Posterior vena cava (tissue), 2 donors: ENCODE data around the gene RAB12. TPM values are rescaled to one million over a fixed set of nuclear protein-coding genes. Genes with fewer than 3 reads are reported as not detected.
"Not testable (repeated sequence)": the region's sequence is repeated elsewhere in the genome, so short reads cannot be mapped to it uniquely, and the experiment has no call there.

Source experiments
- DNase-seq: peaks from one replicate; pipeline ENCODE4 v3.0.0-alpha.2; 2020; ENCODE audit warnings: low spot score
- intact Hi-C, 2 donors: fragments of 100-400 bp; cut with DNase I; formaldehyde crosslinking; loops; one replicate each; pipeline versions ENCODE4 v1.14.1 to v1.14.2; 2022 to 2023
- long read RNA-seq, 2 donors: library from polyadenylated mRNA; unstranded; transcript quantifications; one replicate each; pipeline ENCODE4 v2.0.0, GENCODE V29; 2020 to 2021
- total RNA-seq, 2 donors: library from RNA; stranded (reverse); fragmentation: NEBNext Ultra II Directional; extraction: Animal tissue kit (Norgen Biotek cat#: 25700); gene quantifications; one replicate each; pipeline ENCODE4 v1.2.1, GENCODE V29; 2021
- donor health status: DM: yes; HTN: yes; CAD: no.
- donor health status: DM: yes; HTN: yes; CAD: no.

The RAB12 gene, protein sequence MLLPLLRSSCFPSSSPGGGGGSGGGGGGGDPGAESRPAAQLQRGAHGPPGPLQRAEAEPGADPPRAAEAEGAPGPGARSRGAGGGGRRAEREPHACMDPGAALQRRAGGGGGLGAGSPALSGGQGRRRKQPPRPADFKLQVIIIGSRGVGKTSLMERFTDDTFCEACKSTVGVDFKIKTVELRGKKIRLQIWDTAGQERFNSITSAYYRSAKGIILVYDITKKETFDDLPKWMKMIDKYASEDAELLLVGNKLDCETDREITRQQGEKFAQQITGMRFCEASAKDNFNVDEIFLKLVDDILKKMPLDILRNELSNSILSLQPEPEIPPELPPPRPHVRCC
- 10 to 100 TPM; 44.1 to 45.0 TPM for total RNA-seq
- long read RNA-seq, donor 1, transcript RAB12-203 (6 exons, 2,145 nt): major isoform, 8 of 10 reads
- long read RNA-seq, donor 1, partial matches to known transcripts: 2 of 10 reads
- long read RNA-seq, donor 1, other reads (novel, unspliced or antisense): 0 of 10 reads
- long read RNA-seq, donor 2: 0 reads

DNA sequence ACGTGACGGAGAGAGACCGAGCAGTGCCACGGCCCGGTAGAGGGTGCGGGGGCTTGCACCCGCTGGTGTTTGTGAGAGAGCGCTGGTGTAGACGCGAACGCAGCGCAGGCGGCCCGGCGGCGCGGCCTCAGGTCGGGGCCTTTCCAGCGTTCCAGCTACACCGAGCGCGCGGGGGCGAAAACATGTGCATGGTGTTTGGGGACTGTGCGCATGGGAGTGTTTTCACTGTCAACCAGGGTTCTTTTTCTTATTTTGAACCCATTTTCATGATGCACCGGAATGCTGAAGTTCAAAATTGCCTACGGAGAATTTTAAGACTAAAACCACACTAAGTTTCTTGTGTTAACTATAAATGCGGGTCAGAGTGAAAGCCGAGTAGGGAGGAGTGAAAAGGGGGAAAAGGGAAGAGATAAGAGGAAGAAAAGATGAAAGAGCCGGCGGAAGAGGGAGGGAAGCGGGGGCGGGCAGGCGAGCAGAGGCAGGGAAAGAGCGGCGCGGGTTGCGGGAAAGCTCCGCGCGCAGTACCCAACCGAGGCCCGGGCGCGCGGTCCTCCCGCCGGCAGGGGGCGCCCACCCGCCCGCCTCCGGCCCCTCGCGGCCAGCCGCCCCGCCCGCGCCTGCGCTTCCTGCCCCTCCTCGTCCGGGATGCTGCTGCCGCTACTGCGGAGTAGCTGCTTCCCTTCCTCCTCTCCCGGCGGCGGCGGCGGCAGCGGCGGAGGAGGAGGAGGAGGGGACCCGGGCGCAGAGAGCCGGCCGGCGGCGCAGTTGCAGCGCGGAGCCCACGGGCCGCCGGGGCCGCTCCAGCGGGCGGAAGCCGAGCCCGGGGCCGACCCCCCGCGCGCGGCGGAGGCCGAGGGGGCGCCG lies at the start of gene RAB12:
TSS of gene RAB12 (plus strand) at position 643 of the 864 bp plus-strand sequence. CDS start at position 646, 3 bp downstream.
- DNase-seq: peak; percentile 96
- intact Hi-C loops: no loop called here

DNA sequence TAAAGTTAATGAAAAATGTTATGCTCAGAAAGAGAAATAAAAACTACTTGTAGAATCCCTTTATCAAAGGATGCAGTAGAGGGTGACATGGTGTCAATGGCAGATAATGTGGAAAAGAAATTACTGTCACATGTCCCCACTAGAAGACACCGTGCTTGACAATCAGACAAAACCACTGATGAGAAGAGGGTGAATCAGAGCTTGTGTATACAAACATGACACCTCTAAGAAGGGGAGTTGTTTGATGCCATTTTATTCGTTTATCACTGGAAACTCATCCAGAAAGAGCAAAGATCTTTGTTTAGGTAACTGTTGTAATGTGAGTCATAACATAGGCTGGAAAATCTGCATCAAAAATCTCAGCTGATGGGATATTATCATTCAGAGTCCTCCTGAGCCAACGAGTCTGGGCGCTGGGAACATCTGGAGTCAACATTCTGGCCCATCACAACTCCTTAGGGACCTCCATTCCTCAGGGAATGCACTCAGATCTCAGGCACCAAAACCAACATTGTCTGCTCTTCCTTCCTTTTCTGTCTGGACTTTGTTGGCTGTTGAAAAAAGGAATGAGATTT lies 49.5 kb upstream of the RAB12 start:
- intact Hi-C loops: loop anchor here in 1 of 2 donors (5.0 kb wide), 1 partner anchor 677 kb away; no protein-coding TSS in a partner anchor
- no peak for DNase-seq

DNA sequence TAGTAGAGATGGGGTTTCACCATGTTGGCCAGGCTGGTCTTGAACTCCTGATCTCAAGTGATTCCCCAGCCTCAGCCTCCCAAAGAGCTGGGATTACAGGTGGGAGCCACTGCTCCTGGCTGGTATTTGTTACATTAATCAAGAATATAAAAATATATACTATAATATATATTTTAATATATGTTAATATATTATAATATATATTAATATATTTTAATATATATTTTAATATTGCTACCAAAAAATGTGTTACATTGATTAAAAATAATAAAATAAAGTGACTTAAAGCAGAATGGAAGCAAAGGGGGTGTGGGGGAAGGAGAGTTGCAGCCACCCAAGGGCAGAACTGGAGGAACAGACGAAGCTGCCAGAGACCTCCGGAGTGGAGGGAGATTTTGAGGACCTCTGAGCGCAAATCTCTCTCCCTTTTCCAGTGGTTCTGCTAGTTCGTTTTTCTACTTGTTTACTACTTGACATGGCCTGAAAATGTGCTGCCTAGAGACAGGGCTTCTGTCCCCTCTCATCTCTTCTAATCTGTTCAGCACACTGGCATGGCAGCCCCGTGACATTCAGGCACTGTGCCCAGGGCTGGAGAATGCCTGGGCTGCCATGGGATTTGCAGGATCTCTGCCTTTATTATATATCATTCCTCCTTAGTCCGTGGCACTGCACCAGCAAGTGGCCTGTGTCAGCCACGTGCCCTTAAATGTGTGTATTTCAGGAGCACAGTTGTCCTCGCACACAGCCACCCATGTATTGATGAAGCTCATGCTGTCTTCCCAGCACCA lies 47.9 kb upstream of the RAB12 start:
- DNase-seq: no peak
- intact Hi-C loops: no loop called here

DNA sequence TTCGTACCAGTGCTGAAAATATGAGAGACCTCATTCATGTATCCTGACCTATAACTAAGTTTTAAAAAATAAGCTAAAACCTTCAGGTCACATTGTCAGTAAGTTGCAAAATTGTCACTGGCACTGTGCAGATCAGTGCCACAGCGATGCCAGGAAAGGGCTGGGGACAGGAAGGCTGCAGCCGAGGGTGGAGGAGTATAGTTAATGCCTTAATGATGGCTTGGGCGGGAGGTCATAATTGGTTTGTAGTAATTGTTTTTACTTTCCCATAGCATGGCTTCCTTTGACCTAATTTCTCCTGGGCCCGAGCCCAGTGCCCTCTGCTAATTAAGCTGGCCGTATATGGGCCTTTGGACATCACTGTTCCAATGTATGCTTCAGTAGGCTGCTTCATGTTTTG lies 47.2 kb upstream of the RAB12 start:
- intact Hi-C loops: no loop called here
- no peak for DNase-seq

DNA sequence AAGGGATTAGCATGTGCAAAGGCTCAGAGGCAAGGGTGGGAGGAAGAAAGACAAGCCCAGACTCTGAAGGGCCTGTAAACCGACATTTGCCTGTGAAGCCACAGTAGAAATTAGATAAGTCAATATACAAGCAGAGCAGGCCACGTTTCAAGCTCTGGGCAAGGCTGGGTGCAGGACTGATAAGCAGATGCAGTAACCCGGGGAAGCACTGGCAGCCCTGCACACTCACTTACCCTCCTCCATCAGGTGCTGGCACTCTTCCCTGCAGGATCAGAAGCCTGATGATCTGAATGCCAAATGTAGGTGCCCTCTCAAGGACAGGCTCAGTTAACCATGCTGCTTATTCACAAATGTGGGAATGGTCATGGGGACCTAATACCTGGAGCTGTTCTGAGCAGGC lies 46.3 kb upstream of the RAB12 start:
- DNase-seq: no peak
- intact Hi-C loops: no loop called here

DNA sequence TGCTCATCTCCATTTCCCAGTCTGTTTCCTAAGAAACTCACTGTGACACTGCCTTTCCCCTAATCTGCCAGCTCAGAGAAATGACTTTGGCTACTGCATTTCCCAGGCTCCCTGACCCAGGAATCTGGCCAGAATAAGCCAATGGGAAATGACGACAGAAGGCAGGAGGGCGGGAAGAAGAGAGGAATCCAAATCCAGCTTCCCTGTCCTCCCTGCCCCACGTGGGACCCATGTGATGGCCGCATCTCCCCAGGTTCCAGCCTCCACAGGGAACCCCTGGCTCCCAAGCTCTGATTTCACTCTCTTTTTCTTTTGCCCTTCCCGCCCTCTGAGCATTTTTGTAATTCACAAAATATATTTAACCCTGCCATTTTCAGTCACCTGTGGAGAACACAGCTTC lies 37.8 kb upstream of the RAB12 start:
- intact Hi-C loops: no loop called here
- no peak for DNase-seq

GRCh38 chr18:8573766-8574165 lies 35.5 kb upstream of the RAB12 start:
- DNase-seq, intact Hi-C loops: not testable (repeated sequence)

GRCh38 chr18:8584798-8585197 lies 24.4 kb upstream of the RAB12 start:
- intact Hi-C loops: no loop called here
- DNase-seq: no peak

GRCh38 chr18:8586941-8587340 lies 22.3 kb upstream of the RAB12 start:
- intact Hi-C loops: no loop called here
- no peak for DNase-seq

GRCh38 chr18:8595445-8595844 lies 13.8 kb upstream of the RAB12 start:
- no peak for DNase-seq
- intact Hi-C loops: no loop called here

DNA sequence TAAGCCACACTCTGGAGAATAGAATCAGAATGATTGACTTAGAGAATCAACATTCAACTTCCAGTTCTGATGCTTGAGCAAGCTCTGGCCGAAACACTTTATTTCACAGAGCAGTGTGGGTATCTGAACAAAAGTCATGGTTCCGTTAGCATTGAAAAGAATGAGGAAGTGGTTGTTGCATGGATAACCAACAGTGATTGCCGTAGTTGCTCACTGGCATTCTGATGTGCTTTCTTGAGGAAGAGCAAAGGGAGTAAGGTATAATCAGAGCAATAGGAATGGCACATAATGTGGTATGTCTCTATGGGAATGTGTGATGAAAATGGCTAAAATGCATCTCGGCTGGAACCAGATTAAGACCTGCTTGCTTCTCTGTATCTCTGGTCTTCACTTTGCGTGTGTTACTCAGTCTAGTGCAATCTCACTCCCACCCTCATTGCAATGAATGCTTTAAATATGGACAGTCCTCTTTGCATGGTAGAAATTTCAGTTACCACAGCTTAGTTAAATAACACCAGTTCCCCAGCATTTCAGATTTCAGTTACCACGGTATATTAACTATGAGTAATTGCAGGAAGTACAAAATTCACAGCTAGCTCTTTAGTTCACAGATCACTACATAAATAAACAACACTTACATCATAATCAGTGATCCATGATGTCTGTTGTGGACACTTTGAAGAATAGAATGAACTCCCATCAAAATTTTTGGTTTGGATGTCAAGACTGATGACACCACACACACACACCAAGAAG lies 7.8 kb upstream of the RAB12 start:
- DNase-seq: no peak
- intact Hi-C loops: no loop called here

- DNase-seq: no peak
Measured at GRCh38 chr18:8602040-8602439, 7.2 kb upstream of the RAB12 start.

DNA sequence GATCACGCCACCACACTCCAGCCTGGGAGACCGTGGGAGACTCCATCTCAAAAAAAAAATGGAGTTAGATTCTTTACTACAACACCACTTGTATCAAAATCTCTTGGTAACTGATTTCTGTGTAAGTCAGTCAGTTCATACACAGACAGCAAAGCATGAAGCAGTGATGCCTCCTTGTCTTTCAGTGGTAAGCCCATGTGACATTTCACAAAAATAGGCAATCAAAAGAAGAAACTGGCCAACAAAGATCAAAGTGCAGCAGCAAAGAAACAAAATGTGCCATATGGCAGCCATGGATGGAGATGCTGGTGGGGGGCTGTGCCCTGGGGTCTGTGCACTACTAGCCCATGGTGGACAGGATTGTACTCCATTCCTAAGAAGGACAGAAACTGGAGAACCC lies 6.7 kb upstream of the RAB12 start:
- DNase-seq: no peak
- intact Hi-C loops: no loop called here

More at GRCh38 chr18:8602040-8602439, 7.2 kb upstream of the RAB12 start:
- intact Hi-C loops: no loop called here

DNA sequence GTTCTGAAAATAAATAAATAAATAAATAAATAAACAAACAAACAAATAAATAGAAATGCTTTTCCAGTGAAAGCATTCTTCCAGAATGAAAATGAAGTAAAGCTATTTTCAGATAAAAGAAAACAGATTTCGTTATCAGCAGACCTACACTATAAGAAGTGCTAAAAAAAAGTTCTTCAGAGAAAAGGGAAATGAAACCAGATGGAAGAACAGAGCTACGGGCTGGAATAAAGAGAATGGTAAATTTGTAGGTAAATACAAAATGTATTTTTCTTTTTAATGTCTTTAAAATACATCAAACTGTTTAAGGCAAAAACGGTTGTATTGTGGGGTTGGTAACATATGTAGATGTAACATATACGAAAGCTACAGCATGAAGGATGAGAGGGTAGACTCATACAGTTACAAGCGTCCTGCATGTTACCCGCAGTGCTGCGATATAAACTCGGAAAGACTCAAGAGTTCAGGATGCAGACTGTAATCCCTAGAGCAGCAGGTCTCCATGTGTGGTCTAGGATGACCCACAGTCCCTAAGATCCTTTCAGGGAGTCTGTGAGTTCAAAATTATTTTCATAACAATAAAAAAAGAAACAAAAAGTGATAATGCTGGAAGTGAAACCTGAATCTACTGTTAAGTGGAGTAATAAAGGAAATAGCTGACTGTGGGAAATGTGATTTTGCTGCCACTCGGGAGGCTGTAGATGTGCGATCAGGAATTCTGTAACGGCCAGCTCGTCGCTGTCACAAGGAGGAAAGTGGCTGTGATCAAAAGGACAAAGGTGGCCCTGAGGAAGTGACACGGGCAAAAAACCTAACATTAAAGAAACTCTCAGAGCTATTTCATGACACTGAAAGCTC lies 5.3 kb upstream of the RAB12 start:
- intact Hi-C loops: no loop called here

DNA sequence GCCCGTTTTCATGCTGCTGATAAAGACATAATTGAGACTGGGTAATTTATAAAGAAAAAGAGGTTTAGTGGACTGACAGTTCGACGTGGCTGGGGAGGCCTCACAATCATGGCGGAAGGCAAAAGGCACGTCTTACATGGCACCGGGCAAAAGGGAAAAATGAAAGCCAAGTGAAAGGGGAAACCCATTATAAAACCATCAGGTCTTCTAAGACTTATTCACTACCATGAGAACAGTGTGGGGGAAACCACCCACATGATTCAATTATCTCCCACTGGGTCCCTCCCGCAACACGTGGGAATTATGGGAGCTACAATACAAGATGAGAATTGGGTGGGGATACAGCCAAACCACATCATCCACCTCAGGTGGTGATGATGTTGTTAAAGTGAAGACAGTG lies 3.3 kb upstream of the RAB12 start:
- intact Hi-C loops: no loop called here
- DNase-seq: no peak

More for the DNA sequence above, 5.3 kb upstream of the RAB12 start:
- no peak for DNase-seq

- no peak for DNase-seq
- intact Hi-C loops: no loop called here
Measured at GRCh38 chr18:8607776-8608742, 1.2 kb upstream of the RAB12 start.
